GM23248 (cell line): ENCODE measurements around the gene RBFOX1.

Source experiments
- EZH2 ChIP-seq: fragments of 200-600 bp; sonication (generic); IDR thresholded peaks from 2 replicates; pipeline ENCODE4 v1.6.1; 2018; ENCODE audit warnings: antibody characterized with exemption, mild to moderate bottlenecking; ENCODE audit not compliant: insufficient read depth, poor library complexity, severe bottlenecking
- EZH2phosphoT487 ChIP-seq: fragments of 200-600 bp; sonication (generic); IDR thresholded peaks from 2 replicates; pipeline ENCODE4 v1.6.1; 2018; ENCODE audit warnings: antibody characterized with exemption, moderate library complexity, mild to moderate bottlenecking, low read depth; ENCODE audit not compliant: insufficient read depth

DNA sequence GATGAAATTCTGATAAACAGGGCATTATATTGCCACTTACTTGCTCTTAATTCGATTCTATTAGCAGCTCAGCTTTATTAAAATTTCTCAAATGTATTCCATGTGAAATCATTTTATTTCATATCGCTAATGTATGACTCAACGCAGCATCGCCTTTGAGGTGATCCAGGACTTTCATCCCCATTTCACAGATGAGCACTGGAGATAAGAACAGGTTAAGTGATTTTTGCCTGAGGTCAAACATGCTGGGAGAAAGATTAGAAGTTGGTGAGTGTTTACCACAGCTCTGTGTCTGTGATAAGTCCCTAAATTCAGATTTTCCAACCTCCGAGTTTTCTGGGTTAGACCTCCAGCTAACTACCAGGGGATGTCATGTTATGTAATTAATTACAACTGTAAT, 43.6 kb downstream of the RBFOX1 start:
- TF ChIP-seq EZH2 = no peak
- TF ChIP-seq EZH2phosphoT487 = no peak
